ENCODE results near the gene CMBL.
"Not testable (repeated sequence)": the region's sequence is repeated elsewhere in the genome, so short reads cannot be mapped to it uniquely, and the experiment has no call there.

Gene CMBL

DNA sequence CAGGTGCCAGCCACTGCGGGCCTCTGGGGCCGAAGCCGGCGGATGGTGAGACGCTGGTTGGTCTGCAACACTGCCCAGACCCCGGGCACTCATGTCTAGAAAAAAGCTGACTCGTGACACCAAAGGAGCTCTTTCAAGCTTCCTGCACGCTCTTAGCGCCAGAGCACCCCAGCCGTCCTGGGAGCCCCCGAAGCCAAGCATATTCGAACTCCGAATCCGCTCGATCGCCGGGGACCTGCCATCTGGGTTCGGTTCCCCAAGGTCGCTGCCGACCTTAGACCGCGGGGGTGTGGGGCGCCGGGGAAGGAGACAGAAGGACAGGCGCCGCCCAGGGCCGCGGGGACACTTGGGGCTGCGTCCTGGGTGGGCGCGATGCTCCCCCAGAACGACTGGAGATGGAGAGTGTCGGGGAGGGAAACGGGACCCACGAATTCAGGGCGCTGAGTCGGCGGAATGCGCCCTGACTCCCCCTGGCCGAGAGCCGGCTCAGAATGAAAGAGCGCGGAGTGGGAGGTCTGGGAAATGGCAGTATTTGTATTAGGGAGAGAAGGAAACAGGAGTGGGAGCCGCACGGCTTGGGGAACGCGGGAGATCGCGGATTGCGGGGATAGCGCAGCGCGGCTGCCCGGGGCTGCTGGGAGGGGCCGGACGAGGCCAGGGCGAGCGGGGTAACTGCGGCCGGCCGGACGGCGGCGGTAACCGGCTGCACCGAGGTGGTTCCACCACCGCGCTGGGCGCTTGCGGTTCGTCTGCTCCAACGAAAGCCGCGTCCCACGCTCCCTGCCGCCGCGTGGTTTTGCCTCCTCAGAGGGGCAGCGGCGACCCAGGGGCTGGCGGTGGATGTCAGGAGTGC lies 25.7 kb upstream of the CMBL start:
- DNase-seq: no peak

DNA sequence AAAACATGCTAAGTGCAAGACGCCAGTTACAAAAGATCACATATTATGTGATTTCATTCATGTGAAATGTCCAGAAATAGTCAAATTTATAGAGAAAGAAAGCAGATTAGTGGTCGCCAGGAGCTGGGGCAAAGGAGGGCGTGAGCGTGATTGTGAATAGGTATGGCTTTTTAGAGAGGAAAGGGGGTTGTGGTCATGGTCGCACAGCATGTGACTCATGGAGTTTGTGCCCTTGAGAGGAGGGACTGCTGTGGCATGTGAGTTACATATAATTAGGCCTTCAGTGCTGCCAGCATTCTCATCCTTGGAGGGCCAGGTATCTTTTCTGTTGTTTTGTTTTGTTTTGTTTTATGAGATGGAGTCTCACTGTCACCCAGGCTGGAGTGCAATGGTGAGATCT lies 24.6 kb upstream of the CMBL start:
- no peak for DNase-seq

DNA sequence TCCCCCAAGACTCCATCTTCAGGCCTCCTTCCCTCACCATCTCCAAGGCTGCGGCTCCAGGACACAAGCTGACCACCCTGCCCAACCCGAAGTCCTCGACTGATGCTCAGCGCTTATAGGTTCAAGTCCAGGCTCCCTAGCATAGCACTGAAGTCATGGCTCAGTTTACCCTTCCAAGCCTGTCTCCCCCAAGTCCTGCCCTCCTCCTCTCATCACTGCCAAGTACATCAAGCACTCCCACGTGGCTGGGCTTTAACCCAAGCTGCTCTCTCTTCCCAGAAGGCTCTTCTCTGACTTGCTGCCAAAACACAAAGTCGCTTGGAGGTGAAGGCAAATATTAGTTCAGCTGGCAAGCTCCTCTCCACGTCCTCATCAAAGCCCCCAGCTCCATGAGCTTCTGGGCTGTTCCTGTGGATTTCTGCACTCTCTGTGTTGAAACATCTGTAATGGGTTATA lies 23.7 kb upstream of the CMBL start:
- no peak for DNase-seq

DNA sequence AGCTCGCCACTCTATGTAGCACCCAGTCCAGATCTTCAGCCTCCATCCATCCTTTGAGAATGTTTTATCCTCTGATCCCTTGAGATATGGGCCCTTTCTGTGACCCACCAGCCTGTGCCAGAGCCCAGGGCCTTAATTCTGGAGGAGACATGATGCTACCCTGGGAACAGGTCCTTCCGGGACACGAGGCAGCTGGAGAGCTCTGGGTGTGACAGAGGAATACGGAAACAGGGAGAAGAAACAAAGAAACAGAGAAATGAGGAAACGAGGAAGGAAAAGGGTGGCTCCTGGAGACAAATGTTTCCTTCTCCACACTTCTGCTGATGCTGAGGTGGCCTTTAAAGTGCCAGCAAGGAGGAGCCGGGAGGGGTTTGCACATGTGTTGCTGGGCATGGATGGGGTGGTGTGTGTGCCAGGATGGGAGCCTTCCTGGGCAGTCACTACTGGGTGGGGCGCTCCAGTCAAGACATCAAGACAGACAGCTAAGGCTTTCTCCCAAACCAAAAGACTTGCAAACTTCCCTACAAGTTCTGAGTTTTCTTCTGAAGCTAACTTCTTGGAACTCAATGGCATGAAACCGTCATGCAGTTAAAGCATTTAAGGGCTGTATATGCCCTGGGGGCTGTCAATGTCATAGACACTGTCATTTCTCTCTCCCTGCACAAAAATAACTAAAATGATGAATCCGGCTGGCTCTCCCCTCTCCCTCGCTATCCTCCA lies 23.0 kb upstream of the CMBL start:
- DNase-seq: no peak

DNA sequence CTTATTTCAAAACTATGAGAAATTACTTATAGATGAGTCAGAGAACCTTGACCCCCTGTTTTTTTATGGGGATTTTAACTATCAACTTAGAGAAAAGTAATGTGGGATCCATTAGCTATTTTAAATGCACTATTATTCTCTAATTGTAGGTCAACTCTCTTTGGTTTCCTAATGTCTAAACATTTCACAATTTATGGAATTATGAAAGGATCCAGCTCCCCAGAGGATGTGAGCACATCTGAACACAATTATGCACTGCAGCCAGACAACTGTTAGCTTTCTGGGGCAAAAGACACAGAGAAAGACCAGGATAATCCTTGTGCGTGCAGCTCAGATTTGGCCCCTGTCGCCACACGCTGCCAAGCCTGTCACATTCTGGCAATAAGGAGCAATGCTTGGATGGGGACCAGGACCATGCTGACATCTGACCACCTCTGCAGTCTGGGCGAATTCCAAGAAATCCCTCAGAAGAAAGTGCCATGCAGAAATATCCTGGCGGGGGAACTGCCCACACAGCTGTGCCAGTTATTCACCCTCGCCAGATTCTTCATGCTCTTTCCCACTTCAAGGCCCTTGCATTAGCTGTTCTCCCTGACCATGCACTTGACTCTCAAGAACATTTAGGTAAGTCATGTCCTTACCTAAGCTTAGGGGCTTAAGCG lies 22.2 kb upstream of the CMBL start:
- no peak for DNase-seq

DNA sequence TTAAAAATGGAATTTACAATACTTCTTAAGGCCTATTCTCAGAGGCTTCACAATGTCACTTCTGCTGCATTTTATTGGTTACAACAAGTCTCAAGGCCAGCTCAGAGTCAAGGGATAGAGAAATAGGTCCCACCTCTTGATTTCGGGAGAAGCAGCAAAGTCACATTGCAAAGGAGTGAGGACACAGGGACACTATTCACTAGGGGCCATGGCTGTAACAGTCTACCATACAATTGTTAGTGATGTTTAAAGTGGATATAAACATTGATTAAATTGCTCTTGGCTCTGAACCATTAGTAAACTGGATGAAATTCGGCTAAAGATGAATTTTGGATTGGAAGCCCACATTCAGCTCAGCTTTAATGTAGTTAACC lies 21.7 kb upstream of the CMBL start:
- DNase-seq: no peak

DNA sequence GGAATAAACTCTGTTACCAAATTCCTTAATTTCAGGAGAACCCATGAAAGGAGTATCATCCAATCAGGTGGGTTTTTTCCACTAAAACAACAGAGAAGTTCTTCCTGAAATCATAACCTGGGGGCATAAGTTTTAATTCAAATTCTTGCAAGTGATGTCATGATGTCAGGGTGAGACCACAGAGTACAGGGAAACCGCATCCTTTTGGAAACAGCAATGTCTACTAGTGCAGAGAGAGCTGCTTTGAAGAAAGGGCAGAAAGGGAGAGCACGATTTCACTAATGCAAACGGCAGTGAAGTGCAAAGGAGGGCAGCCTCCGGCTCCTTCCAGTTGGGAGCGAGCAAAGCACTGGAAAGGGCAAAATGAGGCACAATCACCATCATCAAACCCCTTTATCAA lies 20.6 kb upstream of the CMBL start:
- DNase-seq: no peak

DNA sequence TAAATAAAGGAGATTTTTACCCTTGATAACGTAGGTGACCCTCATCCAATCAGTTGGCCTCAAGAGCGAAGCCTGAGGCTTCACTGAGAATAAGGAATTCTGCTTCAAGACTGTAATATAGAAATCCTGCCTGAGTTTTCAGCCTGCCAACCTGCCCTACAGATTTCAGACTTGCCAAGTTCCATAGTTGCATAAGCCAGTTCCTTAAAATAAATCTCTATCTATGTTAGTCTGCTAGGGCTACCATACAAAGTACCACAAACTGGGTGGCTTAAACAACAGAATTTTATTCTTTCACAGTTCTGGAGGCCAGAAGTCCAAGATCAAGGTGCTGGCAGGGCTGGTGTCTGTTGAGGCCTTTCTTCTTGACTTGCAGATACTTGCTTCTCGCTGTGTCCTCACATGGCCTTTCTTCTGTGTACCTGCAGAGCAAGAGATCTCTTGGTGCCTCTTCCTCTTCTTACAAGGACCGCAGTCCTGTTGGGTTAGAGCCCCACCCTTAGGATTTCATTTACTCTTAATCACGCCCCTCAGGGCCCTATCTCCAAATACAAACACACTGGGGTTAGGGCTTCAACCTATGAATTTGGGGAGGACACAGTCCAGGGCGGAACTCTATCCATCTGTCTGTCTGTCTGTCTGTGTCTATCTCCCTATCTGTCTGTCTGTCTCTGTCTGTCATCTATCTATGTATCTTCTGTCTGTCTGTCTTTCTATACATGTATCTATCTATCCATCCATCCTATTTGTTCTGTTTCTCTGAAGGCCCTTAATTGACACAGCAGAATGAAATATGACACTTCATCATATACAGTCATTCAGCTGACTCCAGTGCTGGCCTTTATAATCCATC lies 17.0 kb upstream of the CMBL start:
- DNase-seq: no peak

DNA sequence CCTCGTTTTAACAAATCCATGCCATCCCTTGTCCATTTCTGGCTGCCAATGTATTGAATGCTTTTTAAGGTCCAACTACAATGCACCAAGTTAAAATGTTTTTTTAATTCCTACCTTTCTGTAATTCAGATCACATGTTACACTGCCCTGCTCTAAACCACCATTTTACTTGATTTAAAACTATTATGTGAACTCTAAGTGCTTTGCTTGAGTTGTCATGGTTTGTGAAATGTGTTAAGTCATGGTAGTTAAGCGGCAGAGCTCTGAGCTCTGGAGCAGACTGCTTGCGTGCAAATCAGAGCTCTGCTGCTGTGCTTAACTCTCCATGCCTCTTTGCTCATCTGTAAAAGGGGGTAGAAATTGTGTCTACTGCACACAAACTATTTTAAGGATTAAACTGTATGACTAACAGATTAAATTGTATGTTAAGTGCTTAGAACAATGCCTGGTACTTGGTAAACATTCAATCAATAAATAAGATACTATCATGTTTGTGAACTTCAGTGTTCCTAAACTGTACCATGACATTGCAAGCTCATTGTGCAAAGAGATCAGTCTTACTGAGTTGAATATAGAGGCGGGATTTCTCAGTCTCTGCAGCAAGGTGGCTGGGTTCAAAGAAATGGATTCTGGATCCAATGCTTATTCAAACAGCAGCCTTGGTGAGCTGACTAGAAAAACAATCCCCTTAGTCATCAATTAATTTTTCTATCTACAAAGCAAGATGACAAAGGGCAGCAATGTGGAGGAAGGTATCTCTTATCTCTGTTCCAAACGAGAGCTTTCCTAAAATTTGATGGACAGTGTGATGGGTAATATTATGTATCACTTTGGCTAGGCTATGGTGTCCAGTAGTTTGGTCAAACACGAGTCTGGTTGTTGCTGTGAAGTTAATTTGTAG lies 16.1 kb upstream of the CMBL start:
- no peak for DNase-seq

DNA sequence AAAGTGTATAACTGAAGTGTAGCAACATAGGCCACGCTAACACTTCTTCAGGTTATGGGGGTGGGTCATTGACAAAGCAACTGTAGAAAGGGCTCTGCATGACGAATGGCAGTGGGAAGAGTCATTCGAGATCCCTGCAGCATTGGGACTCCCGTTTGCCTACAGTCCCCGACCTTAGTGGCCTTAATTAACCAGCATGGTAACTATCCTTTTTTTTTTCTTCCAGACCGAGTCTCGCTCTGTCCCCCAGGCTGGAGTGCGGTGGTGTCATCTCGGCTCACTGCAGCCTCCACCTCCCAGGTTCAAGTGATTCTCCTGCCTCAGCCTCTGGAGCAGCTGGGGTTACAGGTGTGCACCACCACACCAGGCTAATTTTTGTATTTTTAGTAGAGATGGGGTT lies 14.2 kb upstream of the CMBL start:
- no peak for DNase-seq

DNA sequence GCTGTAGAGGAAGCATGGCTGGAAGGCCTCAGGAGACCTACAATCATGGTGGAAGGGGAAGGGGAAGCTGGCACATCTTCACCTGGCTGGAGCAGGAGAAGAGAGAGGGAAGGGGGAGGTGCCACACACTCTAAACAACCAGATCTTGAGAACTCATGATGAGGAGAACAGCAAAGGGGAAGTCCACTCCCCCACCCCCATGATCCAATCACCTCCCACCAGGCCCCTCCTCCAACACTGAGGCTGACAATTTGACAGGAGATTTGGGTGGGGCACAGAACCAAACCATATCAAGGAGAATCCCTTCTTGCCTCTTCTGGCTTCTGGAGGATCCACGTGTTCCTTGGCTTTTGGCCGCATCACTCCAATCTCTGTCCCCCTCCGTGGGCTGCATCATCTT lies 13.1 kb upstream of the CMBL start:
- no peak for DNase-seq

DNA sequence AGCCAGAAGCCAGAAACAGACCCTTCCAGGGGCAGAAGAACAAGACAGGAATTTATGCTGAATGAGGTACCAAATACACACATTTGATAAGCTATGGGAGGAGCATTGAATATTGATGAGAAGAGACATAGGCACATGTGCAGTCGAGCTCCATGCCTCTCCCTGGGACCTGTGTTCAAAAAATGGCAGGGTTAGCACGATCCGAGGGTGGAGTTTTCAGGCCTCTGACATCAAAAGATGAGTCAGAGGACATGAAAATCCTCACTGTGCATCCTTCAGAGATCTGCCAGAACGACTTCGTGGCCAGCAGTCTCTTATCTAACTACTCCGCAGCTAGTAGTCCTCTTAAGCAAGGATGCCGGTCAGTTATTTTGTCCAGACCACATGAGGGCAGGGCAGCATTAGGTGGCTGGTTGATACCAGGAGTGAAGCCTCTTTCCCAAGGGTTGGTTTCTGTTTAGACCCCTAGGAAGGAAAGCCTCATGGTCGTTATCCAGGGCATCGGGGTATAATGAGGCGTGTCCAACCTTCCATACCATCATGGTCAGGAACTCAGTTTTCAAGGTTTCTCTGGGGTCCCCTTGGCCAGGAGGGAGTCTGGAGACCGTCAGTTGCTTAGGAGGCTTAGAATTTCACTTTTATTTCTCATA lies 11.6 kb upstream of the CMBL start:
- no peak for DNase-seq

DNA sequence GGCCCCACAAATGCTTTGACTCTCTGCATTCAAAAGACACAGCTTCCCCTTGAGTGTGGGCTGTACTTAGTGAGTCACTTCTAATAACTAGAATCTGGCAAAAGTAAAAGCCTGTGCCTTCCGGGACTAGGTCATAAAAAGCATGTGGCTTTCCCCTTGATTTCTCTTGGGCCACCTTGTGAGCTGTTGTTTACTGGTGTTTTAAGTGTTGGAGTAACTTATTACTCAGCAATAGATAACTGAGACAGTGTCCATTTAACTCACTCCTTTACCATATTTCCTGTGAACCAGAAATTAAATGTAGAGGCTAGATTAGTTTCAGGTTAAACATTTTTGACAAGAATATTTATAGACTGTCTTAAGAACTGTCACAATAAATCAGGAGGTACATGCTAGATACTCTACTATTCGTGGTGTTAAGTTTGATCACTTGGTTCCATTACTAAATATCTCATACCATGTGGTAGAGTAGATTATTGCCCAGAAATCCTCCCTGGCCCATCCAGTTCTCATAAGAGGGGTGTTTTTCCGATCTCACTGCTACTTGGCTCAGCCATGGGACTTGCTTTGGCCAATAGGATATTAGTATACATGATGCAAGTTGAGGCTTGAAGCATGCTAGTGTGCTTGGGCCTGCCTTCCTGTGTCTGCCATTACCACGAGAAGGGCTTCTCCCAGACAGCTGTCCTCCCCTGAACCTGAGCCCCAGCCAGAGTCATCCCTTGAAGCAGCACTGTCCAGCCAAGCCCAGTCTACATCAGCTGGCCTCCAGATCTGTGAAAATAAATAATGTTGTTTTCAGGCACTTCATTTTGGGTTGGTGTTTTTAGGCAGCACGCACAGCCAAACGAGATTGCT lies 10.4 kb upstream of the CMBL start:
- DNase-seq: no peak

DNA sequence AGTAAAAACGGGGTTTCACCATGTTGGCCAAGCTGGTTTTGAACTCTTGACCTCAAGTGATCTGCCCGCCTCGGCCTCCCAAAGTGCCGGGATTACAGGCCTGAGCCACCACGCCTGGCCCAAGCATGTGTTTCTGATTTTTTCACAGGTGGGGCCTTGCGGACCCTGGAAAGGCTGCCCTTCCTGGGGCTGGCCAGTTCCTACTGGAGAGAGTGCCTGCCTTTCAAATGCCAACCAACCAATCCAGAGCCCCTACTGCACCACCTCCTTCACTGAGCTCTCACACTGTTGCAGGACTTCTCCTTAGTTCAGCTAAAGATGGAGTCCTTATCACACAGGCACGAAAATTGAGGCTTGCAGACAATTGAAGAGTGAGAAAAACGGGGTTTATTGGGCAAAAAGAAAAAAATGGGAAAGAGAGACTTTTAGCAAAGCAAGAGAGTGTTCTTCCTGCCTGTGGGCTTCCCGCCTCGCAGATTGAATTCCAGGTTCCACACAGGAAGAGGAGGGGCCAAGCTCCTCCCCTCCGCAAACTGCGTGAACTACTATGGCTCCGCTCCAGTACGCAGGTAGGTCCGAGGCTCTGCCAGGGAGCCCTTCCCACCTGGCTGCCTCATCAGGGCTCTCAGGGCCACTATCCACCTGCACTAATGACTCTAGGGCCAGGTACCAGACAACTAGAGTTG lies 8.3 kb upstream of the CMBL start:
- no peak for DNase-seq

DNA sequence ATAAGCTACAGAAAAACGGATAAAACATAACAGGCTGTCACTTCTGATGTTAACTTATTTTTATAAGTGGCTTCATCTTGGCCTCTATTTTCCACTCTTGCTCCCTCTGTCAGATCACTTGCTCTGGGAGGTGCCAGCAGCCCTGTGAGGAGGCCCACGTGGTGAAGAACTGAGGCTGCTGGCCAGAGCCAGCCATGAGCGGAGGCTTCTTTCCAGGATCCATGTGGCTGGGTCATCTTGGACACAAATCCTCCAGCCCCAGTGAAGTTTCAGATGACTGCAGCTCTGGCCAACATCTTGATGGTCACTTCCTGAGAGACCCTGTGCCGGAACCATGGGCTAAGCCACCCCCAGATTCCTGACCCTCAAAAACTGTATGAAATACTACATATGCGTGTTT lies 7.5 kb upstream of the CMBL start:
- DNase-seq: no peak

DNA sequence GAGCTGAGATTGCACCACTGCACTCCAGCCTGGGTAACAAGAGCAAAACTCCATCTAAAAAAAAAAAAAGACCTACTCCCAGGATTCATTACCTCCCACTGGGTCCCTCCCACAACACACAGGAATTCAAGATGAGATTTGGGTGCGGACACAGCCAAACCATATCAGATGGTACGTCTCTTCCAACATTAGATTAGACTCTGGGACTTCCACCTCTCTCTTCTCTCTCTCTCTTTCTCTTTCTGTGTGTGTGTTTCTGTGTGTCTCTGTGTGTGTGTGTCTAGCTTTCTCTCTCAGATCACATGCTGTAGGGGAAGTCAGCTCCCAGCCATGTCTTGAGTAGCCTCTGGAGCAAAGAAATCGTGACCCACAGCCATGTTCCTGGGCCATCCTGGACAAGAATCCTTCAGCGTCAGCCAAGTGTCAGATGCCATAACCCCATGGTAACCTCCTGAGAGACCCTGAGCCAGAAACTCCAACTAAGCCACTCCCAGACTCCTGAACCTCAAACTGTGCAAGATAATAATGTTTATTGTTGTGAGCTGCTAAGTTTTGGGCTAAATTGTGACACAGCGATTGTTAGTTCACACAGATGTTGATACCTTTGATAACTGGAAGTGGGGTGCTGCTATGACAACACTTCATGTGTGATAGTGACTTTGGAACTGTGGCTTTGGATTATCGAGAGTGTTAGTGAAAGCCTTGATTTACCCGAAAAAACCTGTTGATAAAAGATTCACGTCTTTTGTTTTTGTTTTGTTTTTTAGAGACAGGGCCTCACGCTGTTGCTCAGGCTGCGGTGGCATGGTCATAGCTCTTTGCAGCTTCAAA lies 4.1 kb upstream of the CMBL start:
- no peak for DNase-seq

DNA sequence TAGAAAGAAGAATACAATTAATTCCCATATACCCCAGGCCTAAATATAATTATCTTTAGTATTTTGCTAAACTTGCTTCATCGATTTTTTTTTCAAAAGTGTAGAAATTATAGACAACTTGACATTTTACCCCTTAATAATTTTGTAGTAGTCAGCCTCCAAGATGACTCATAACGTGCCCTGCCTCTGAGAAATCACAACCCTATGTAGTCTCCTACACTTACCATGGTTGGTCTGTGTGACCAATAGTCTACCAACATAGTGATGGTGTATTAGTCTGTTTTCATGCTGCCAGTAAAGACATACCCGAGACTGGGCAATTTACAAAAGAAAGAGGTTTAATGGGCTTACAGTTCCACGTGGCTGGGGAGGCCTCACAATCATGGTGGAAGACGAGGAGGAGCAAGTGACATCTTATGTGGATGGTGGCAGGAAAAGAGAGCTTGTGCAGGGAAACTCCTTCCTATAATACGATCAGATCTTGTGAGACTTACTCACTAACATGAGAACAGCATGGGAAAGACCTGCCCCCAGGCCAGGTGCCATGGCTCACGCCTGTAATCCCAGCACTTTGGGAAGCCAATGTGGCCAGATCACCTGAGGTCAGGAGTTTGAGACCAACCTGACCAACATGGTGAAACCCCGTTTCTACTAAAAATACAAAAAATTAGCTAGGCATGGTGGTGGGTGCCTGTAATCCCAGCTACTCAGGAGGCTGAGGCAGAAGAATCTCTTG lies 3.3 kb upstream of the CMBL start:
- DNase-seq: not testable (repeated sequence)

Measured in CD4-positive, alpha-beta T cell treated with Interleukin-10 for 1 hour (primary cell).